Activated B cell treated with CpG ODN at 0.5 μM for 24 hours (primary cell): ENCODE data around the gene CFAP410. TPM values are rescaled to one million over a fixed set of nuclear protein-coding genes. Genes with fewer than 3 reads are reported as not detected.

Experiments
- ATAC-seq: fragments of 200-7000 bp; cut with Tn5 transposase; one replicate; pipeline ENCODE4 v1.10.0; 2021; ENCODE audit warnings: low read depth, mild to moderate bottlenecking, moderate library complexity
- CTCF ChIA-PET: fragments of 350-600 bp; sonication (Branson Sonifier 250); formaldehyde crosslinking; loops from one replicate; lab custom pipeline; 2021; ENCODE audit warnings: antibody characterized with exemption; lab: Charles Lee
- POLR2A ChIA-PET: fragments of 350-600 bp; sonication (Branson Sonifier 250); formaldehyde crosslinking; loops from one replicate; lab custom pipeline; 2021; ENCODE audit warnings: antibody characterized with exemption; lab: Charles Lee
- DNase-seq: peaks from one replicate; pipeline ENCODE4 v3.0.0; 2022
- H3K27ac Mint-ChIP-seq: one replicate; pipeline ENCODE4 v1.8.0; 2020; ENCODE audit warnings: mixed read lengths
- H3K27me3 Mint-ChIP-seq: one replicate; pipeline ENCODE4 v1.8.0; 2021; ENCODE audit warnings: mixed read lengths
- H3K36me3 Mint-ChIP-seq: one replicate; pipeline ENCODE4 v1.8.0; 2021; ENCODE audit warnings: low read depth, mixed read lengths
- H3K4me1 Mint-ChIP-seq: one replicate; pipeline ENCODE4 v1.8.0; 2021; ENCODE audit warnings: mixed read lengths
- H3K4me3 Mint-ChIP-seq: one replicate; pipeline ENCODE4 v1.8.0; 2020; ENCODE audit warnings: mild to moderate bottlenecking, mixed read lengths
- H3K9me3 Mint-ChIP-seq: one replicate; pipeline ENCODE4 v1.8.0; 2020; ENCODE audit warnings: mixed read lengths
- intact Hi-C: fragments of 100-400 bp; cut with micrococcal nuclease; formaldehyde crosslinking; loops from one replicate; pipeline ENCODE4 v1.15.1; 2024
- total RNA-seq: library from RNA; stranded (reverse); gene quantifications from 2 replicates; pipeline ENCODE4 v1.2.3, GENCODE V29; 2022
- TF ChIP-seq, protein P1 (sequence below): fragments of 200-600 bp; IDR thresholded peaks from one replicate; pipeline ENCODE4 v1.8.0; 2022; ENCODE audit warnings: antibody characterized with exemption, mild to moderate bottlenecking

The CFAP410 gene
- total RNA-seq, 1 donor from 2014 or later, result 62.3 TPM

DNA sequence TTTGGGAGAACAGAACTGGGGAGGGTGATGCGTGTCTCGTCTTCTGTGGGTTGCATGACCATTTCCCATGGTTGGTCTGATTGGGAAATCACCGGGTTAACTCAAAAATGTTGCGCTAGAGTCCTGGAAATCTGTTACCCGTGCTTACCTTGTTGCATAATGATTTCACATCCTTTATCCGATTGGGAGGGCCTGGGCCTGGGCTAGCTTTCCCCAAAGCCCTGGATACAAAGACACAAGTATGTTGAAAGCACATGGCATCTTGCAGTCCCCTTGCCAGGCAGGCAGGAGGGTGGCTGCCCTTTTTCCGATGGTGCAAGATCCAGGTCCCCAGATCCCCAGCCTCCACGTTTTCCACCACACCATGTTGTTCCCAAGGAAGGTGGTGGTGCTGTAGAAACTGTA is 14.8 kb upstream of the CFAP410 start:
- TF ChIP-seq, protein P1, sequence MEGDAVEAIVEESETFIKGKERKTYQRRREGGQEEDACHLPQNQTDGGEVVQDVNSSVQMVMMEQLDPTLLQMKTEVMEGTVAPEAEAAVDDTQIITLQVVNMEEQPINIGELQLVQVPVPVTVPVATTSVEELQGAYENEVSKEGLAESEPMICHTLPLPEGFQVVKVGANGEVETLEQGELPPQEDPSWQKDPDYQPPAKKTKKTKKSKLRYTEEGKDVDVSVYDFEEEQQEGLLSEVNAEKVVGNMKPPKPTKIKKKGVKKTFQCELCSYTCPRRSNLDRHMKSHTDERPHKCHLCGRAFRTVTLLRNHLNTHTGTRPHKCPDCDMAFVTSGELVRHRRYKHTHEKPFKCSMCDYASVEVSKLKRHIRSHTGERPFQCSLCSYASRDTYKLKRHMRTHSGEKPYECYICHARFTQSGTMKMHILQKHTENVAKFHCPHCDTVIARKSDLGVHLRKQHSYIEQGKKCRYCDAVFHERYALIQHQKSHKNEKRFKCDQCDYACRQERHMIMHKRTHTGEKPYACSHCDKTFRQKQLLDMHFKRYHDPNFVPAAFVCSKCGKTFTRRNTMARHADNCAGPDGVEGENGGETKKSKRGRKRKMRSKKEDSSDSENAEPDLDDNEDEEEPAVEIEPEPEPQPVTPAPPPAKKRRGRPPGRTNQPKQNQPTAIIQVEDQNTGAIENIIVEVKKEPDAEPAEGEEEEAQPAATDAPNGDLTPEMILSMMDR, result no peak
- no peak for ATAC-seq

DNA sequence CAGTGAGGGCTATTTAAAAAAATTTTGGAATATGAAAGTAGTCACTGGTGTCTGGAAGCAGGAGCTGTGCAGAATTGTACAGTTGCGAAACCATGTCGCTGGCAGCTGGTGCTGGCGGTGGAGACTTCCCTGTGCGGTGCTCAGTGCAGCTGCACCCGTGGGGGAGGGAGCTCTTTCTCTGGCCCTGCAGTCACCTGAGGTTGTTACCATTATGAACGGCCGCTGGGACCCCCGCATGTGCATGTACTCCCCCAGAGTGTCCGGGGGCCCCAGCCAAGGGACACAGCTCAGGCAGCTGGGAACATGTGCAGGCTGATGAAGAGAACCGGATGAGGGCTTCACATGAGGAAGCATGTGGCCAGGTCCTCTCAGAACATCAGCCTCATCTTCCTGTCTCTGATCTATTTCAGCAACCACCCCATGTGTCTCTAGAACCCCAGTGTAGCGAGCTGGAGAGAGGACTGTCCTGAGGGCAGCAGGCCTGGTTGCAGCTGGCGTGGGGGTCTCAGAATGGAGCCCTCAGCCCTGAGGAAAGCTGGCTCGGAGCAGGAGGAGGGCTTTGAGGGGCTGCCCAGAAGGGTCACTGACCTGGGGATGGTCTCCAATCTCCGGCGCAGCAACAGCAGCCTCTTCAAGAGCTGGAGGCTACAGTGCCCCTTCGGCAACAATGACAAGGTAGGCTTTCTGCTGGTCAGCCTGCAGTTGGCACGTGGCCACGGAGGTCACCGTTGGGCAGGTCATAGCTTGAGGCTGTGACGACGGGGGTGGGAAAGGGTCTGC is 14.2 kb upstream of the CFAP410 start, which contains the start of gene TRPM2:
Gene TRPM2 (plus strand): TSS at position 431 of the 780 bp plus-strand sequence. CDS start 80 bp downstream, at position 511.
- H3K27me3 Mint-ChIP-seq, result peaks cover 14% of the 10 kb centered on the region
- CTCF ChIA-PET, result no interaction called here
- H3K4me3 Mint-ChIP-seq, result peak within 1 kb of the TSS; percentile 78
- no peak for DNase-seq
- intact Hi-C loops, result no loop called here
- peak; percentile 65 for ATAC-seq
- H3K27ac Mint-ChIP-seq, result peak within 1 kb of the TSS; percentile 75
- peaks cover 48% of the 10 kb centered on the region for H3K4me1 Mint-ChIP-seq
- no peaks in the 10 kb centered on the region for H3K9me3 Mint-ChIP-seq
- POLR2A ChIA-PET, result interaction anchor here (0.6 to 3.2 kb wide), 2 partner anchors 15 to 41 kb away, joined by 6 to 19 read pairs; partner anchors contain the start of gene CFAP410
- TF ChIP-seq, protein P1, result no peak
- no peaks in the 10 kb centered on the region for H3K36me3 Mint-ChIP-seq

More for the DNA sequence above, 14.8 kb upstream of the CFAP410 start:
- no peaks in the 10 kb centered on the region for H3K9me3 Mint-ChIP-seq
- H3K4me3 Mint-ChIP-seq, result peak overlapping the region; percentile 78
- peaks cover 48% of the 10 kb centered on the region for H3K4me1 Mint-ChIP-seq
- POLR2A ChIA-PET, result interaction anchor here (0.6 to 3.2 kb wide), 2 partner anchors 15 to 40 kb away, joined by 6 to 19 read pairs; partner anchors contain the start of gene CFAP410
- intact Hi-C loops, result no loop called here
- peaks cover 10% of the 10 kb centered on the region for H3K27me3 Mint-ChIP-seq
- CTCF ChIA-PET, result no interaction called here
- DNase-seq, result no peak
- H3K36me3 Mint-ChIP-seq, result no peaks in the 10 kb centered on the region
- H3K27ac Mint-ChIP-seq, result peak overlapping the region; percentile 75

DNA sequence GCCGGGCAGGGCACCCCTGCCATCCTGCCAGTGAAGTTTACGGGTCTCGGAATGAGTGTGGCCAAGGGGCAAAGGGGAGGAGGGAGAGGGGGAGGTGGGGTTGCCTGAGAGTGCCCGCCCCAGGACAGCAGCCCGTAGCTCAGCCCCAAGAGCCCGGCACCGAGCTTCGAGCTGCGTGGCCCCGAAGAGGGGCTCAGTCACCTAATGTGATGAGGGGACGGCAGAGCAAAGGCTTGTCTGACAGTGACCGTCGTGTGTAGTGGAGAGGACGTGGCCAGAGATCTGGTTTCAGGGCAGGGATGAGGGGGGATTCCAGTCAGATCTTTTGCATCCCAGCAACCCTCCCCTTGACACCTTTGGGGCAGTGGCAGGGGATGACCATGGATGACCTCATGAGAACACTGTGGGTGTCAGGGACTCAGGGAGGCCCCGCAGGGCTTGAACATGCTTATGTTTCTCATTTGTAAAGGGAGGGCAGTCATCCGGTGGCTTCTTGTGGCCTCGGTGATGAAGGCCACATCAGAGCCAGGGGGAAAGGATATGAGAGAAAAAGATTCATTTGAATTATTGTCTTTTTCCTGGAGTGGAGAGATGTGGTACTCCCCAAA is 13.2 kb upstream of the CFAP410 start:
- Mint-ChIP-seq H3K27me3 (peaks cover 17% of the 10 kb centered on the region), H3K27ac (no peak overlapping the region), H3K9me3 (no peaks in the 10 kb centered on the region), H3K4me1 (peaks cover 48% of the 10 kb centered on the region), H3K4me3 (peak overlapping the region; percentile 55), H3K36me3 (no peaks in the 10 kb centered on the region)
- ATAC-seq, result no peak
- intact Hi-C loops, result no loop called here
- ChIA-PET POLR2A (interaction anchor here (0.7 to 3.2 kb wide), 2 partner anchors 14 to 726 kb away, joined by 3 to 19 read pairs; partner anchors contain the start of gene CFAP410), CTCF (no interaction called here)
- DNase-seq, result no peak
- TF ChIP-seq, protein P1, result no peak

DNA sequence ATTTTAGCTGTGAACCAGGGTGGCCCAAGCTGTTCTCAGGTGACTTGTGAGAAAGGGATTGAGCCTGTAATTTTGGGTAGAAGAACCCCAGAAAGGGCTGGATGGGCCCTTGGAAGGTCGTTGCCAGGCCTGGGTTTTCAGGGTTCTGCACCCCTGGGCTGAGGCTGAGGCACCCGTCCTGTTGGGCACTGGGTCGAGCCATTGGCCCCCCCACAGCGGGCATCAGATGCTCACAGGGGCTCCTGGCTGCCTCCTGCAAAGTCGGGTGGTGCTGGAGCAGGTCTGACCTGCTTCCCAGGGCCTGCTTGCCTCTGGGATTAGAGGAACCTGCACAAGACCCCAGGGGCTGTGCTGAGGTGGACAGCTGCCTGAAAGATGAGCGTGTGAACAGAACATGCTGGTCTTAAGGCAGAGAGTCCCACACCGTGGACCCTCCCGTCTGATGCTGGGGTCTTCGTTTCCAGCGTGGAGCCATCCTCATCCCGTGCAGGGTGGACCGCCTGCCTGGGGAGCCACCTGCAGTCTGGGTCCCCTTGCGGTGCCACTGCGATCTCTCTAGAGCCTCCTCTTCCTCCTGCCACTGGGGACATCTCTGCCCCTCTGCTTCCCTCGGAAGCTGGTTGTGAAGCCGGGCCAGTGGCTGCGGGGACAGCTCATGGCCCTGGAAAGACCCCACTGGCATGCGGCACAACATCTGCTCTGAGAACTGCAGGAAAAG is 12.5 kb upstream of the CFAP410 start:
- H3K27me3 Mint-ChIP-seq, result peaks cover 22% of the 10 kb centered on the region
- ChIA-PET POLR2A (interaction anchor here (0.7 kb wide), 1 partner anchor 727 kb away, joined by 3 read pairs; no protein-coding TSS in a partner anchor), CTCF (no interaction called here)
- ATAC-seq (no peak), DNase-seq (no peak)
- no peaks in the 10 kb centered on the region for H3K36me3 Mint-ChIP-seq
- peaks cover 43% of the 10 kb centered on the region for H3K4me1 Mint-ChIP-seq
- H3K4me3 Mint-ChIP-seq, result no peak overlapping the region
- H3K27ac Mint-ChIP-seq, result no peak overlapping the region
- intact Hi-C loops, result no loop called here
- TF ChIP-seq, protein P1, result no peak
- H3K9me3 Mint-ChIP-seq, result no peaks in the 10 kb centered on the region
